Astrocyte (in vitro differentiated cells and primary cell): ENCODE results near the gene GALNS. TPM values are rescaled to one million over a fixed set of nuclear protein-coding genes. Genes with fewer than 3 reads are reported as not detected.

Experiments used
- DNase-seq: peaks from one replicate; pipeline ENCODE4 v3.0.0-alpha.2; 2010; ENCODE audit warnings: low read depth
- FAIRE-seq: peaks from 2 replicates; lab custom pipeline; 2011; peaks lifted over from hg19 to GRCh38; lab: Jason Lieb, UNC
- H2AFZ ChIP-seq: 2 replicates; pipeline ENCODE4 v1.6.0; 2012; ENCODE audit warnings: low read depth, low read length, inconsistent platforms
- H3K27ac ChIP-seq: 2 replicates; pipeline ENCODE4 v1.5.1; 2011; ENCODE audit warnings: low read depth, low read length, inconsistent platforms
- H3K27me3 ChIP-seq: 2 replicates; pipeline ENCODE4 v1.6.0; 2011; ENCODE audit warnings: low read length, inconsistent platforms; ENCODE audit not compliant: insufficient read depth
- H3K36me3 ChIP-seq: 2 replicates; pipeline ENCODE4 v1.5.1; 2011; ENCODE audit warnings: low read length, inconsistent platforms; ENCODE audit not compliant: insufficient read depth
- H3K4me1 ChIP-seq: 2 replicates; pipeline ENCODE4 v1.5.1; 2011; ENCODE audit warnings: low read length, inconsistent platforms; ENCODE audit not compliant: insufficient read depth
- H3K4me2 ChIP-seq: 2 replicates; pipeline ENCODE4 v1.6.0; 2012; ENCODE audit warnings: low read length, inconsistent platforms
- H3K4me3 ChIP-seq: 2 replicates; pipeline ENCODE4 v1.5.1; 2011; ENCODE audit warnings: low read depth, mild to moderate bottlenecking, low read length, inconsistent platforms; ENCODE audit not compliant: insufficient read depth
- H3K79me2 ChIP-seq: 2 replicates; pipeline ENCODE4 v1.6.0; 2012; ENCODE audit warnings: mild to moderate bottlenecking, low read length, inconsistent platforms; ENCODE audit not compliant: insufficient read depth
- H3K9ac ChIP-seq: 2 replicates; pipeline ENCODE4 v1.6.0; 2012; ENCODE audit warnings: mild to moderate bottlenecking, low read length, inconsistent platforms
- H3K9me3 ChIP-seq: 2 replicates; pipeline ENCODE4 v1.5.1; 2012; ENCODE audit warnings: low read depth, mild to moderate bottlenecking, low read length, inconsistent platforms; ENCODE audit not compliant: insufficient read depth
- H4K20me1 ChIP-seq: 2 replicates; pipeline ENCODE4 v1.6.0; 2012; ENCODE audit warnings: low read length, inconsistent platforms; ENCODE audit not compliant: insufficient read depth
- H3K27ac Mint-ChIP-seq: one replicate; pipeline ENCODE4 v1.8.0; 2021; ENCODE audit warnings: mild to moderate bottlenecking, mixed read lengths; ENCODE audit not compliant: unreplicated experiment
- H3K27me3 Mint-ChIP-seq: one replicate; pipeline ENCODE4 v1.8.0; 2021; ENCODE audit warnings: low read depth, mixed read lengths; ENCODE audit not compliant: unreplicated experiment
- H3K36me3 Mint-ChIP-seq: one replicate; pipeline ENCODE4 v1.8.0; 2021; ENCODE audit warnings: low read depth, mixed read lengths; ENCODE audit not compliant: unreplicated experiment
- H3K4me1 Mint-ChIP-seq: one replicate; pipeline ENCODE4 v1.8.0; 2021; ENCODE audit warnings: low read depth, mixed read lengths; ENCODE audit not compliant: unreplicated experiment
- H3K4me3 Mint-ChIP-seq: one replicate; pipeline ENCODE4 v1.8.0; 2021; ENCODE audit warnings: mild to moderate bottlenecking, moderate library complexity, mixed read lengths; ENCODE audit not compliant: unreplicated experiment
- H3K9me3 Mint-ChIP-seq: one replicate; pipeline ENCODE4 v1.8.0; 2021; ENCODE audit warnings: mild to moderate bottlenecking, mixed read lengths; ENCODE audit not compliant: unreplicated experiment
- CTCF ChIP-seq: IDR thresholded peaks from 2 replicates; pipeline ENCODE4 v1.5.1; 2011; ENCODE audit warnings: low read depth, mild to moderate bottlenecking, inconsistent platforms, low read length, moderate library complexity; ENCODE audit not compliant: insufficient read depth
- EZH2 ChIP-seq: IDR thresholded peaks from 2 replicates; pipeline ENCODE4 v1.6.1; 2012; ENCODE audit warnings: mild to moderate bottlenecking, low read length, inconsistent platforms; ENCODE audit not compliant: insufficient read depth
- total RNA-seq: library from RNA; stranded (reverse); gene quantifications from 2 replicates; pipeline ENCODE4 v1.2.1, GENCODE V29; 2021

GALNS gene
- total RNA-seq, 1 donor from 2014 or later = 31.7 TPM

- DNase-seq = no peak
- Mint-ChIP-seq H3K27me3 (no peaks in the 10 kb centered on the region), H3K27ac (no peak overlapping the region), H3K4me3 (no peak overlapping the region), H3K4me1 (peaks cover 4% of the 10 kb centered on the region), H3K36me3 (peaks cover 11% of the 10 kb centered on the region), H3K9me3 (no peaks in the 10 kb centered on the region)
- no peak overlapping the region for H3K27ac ChIP-seq
- FAIRE-seq = no peak
- H4K20me1 ChIP-seq = peaks cover 45% of the 10 kb centered on the region
- H3K4me3 ChIP-seq = no peak overlapping the region
- TF ChIP-seq EZH2 (no peak), CTCF (no peak)
- H3K79me2 ChIP-seq = peaks cover 16% of the 10 kb centered on the region
- no peak overlapping the region for H2AFZ ChIP-seq
- no peak overlapping the region for H3K4me2 ChIP-seq
- H3K9ac ChIP-seq = no peak overlapping the region
- no peaks in the 10 kb centered on the region for H3K27me3 ChIP-seq
- no peaks in the 10 kb centered on the region for H3K36me3 ChIP-seq
- no peaks in the 10 kb centered on the region for H3K9me3 ChIP-seq
- peaks cover 8% of the 10 kb centered on the region for H3K4me1 ChIP-seq
These were observed 5.1 kb downstream of the GALNS start for GRCh38 chr16:88851616-88852015.

GRCh38 chr16:88850531-88851199, 6.1 kb downstream of the GALNS start:
- Histone ChIP-seq H2AFZ (no peak overlapping the region), H3K4me1 (peaks cover 1% of the 10 kb centered on the region), H3K4me2 (no peak overlapping the region), H3K79me2 (peaks cover 9% of the 10 kb centered on the region), H3K4me3 (no peak overlapping the region), H3K27ac (no peak overlapping the region), H4K20me1 (peaks cover 43% of the 10 kb centered on the region), H3K27me3 (no peaks in the 10 kb centered on the region), H3K9ac (no peak overlapping the region), H3K9me3 (no peaks in the 10 kb centered on the region), H3K36me3 (no peaks in the 10 kb centered on the region)
- H3K4me3 Mint-ChIP-seq = no peak overlapping the region
- H3K27ac Mint-ChIP-seq = no peak overlapping the region
- TF ChIP-seq CTCF (no peak), EZH2 (no peak)
- no peaks in the 10 kb centered on the region for H3K9me3 Mint-ChIP-seq
- no peak for FAIRE-seq
- peaks cover 4% of the 10 kb centered on the region for H3K4me1 Mint-ChIP-seq
- H3K27me3 Mint-ChIP-seq = no peaks in the 10 kb centered on the region
- DNase-seq = no peak
- H3K36me3 Mint-ChIP-seq = peaks cover 11% of the 10 kb centered on the region

GRCh38 chr16:88848557-88848956, 8.2 kb downstream of the GALNS start:
- Histone ChIP-seq H3K4me3 (no peak overlapping the region), H3K79me2 (no peaks in the 10 kb centered on the region), H3K4me2 (no peak overlapping the region), H3K27me3 (no peaks in the 10 kb centered on the region), H2AFZ (no peak overlapping the region), H3K9me3 (no peaks in the 10 kb centered on the region), H3K36me3 (no peaks in the 10 kb centered on the region), H3K9ac (no peak overlapping the region), H3K27ac (no peak overlapping the region), H4K20me1 (peaks cover 40% of the 10 kb centered on the region), H3K4me1 (no peaks in the 10 kb centered on the region)
- H3K27ac Mint-ChIP-seq = no peak overlapping the region
- H3K9me3 Mint-ChIP-seq = no peaks in the 10 kb centered on the region
- no peaks in the 10 kb centered on the region for H3K27me3 Mint-ChIP-seq
- no peaks in the 10 kb centered on the region for H3K4me1 Mint-ChIP-seq
- peaks cover 13% of the 10 kb centered on the region for H3K36me3 Mint-ChIP-seq
- no peak for TF ChIP-seq EZH2
- no peak for TF ChIP-seq CTCF
- H3K4me3 Mint-ChIP-seq = no peak overlapping the region
- FAIRE-seq = no peak
- DNase-seq = no peak
